ENCODE data around the gene TECPR2.

- TF ChIP-seq ELF4 (IDR thresholded peaks at IDR 0.05): no peak
- TF ChIP-seq FOXM1 (IDR thresholded peaks at IDR 0.05; ENCODE audit: borderline replicate concordance): no peak
- TF ChIP-seq SP1 (IDR thresholded peaks at IDR 0.05): no peak
- TF ChIP-seq NFRKB (IDR thresholded peaks at IDR 0.05): no peak
Measured at GRCh38 chr14:102509746-102510615, 147.2 kb downstream of the TECPR2 start, which contains the start of gene ANKRD9.

All from HEK293T (cell line).